A549 (cell line): ENCODE data around the gene GCK.

Experiments used
- CBX8 ChIP-seq: fragments of 200-600 bp; sonication (generic); IDR thresholded peaks from 2 replicates; pipeline ENCODE4 v1.6.1; 2016
- CTCF ChIP-seq: fragments of >200 bp; sonication (Bioruptor Twin); formaldehyde crosslinking; IDR thresholded peaks from 3 replicates; pipeline ENCODE4 v1.5.1; 2016
- PBX3 ChIP-seq: IDR thresholded peaks from 2 replicates; pipeline ENCODE4 v1.6.1; 2012
- PHF8 ChIP-seq: fragments of 200-600 bp; sonication (generic); IDR thresholded peaks from 2 replicates; pipeline ENCODE4 v1.6.1; 2016; ENCODE audit warnings: low read depth, mild to moderate bottlenecking, antibody characterized with exemption, moderate library complexity, borderline replicate concordance
- RFX5 ChIP-seq: fragments of 450-650 bp; IDR thresholded peaks from 2 replicates; pipeline ENCODE4 v1.7.1; 2014; ENCODE audit warnings: antibody characterized with exemption, mild to moderate bottlenecking, moderate library complexity
- USF2 ChIP-seq: fragments of 450-650 bp; IDR thresholded peaks from 2 replicates; pipeline ENCODE4 v1.6.1; 2014; ENCODE audit warnings: antibody characterized with exemption

GRCh38 chr7:44094365-44094764 is 94.9 kb downstream of the GCK start:
- TF ChIP-seq CTCF (no peak), RFX5 (no peak), USF2 (no peak), CBX8 (no peak), PHF8 (no peak), PBX3 (no peak)
